HG03135 (cell line): ENCODE data around the gene ITGB8.

Source experiments
- ATAC-seq: cut with Tn5 transposase; IDR thresholded peaks from one replicate; pipeline ENCODE4 v1.9.1; 2021; ENCODE audit warnings: mild to moderate bottlenecking, moderate library complexity; ENCODE audit not compliant: unreplicated experiment

The ITGB8 gene

GRCh38 chr7:20307119-20307518 lies 23.6 kb upstream of the ITGB8 start:
- ATAC-seq, result peak; percentile 84

DNA sequence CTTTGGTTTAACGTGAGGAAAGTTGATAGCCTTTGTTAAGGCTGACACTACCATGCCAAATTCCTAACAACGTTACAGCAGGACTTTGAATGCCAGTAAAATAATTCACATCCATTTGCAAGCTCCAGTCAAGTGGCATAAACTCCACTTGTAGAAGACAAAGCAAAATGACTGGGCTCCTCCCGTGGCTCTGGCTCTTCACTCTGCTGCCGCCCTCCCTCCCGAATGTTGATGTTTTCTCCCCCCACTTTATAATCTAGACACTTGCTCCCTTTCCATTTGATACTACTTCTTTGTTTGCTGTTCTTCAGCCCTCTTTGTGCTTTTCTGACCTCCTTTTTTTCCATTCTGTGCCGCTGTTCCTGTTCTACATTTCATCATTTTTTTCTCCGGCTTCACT lies 22.8 kb upstream of the ITGB8 start:
- no peak for ATAC-seq

- ATAC-seq, result no peak
Measured at GRCh38 chr7:20310301-20310700, 20.4 kb upstream of the ITGB8 start.

DNA sequence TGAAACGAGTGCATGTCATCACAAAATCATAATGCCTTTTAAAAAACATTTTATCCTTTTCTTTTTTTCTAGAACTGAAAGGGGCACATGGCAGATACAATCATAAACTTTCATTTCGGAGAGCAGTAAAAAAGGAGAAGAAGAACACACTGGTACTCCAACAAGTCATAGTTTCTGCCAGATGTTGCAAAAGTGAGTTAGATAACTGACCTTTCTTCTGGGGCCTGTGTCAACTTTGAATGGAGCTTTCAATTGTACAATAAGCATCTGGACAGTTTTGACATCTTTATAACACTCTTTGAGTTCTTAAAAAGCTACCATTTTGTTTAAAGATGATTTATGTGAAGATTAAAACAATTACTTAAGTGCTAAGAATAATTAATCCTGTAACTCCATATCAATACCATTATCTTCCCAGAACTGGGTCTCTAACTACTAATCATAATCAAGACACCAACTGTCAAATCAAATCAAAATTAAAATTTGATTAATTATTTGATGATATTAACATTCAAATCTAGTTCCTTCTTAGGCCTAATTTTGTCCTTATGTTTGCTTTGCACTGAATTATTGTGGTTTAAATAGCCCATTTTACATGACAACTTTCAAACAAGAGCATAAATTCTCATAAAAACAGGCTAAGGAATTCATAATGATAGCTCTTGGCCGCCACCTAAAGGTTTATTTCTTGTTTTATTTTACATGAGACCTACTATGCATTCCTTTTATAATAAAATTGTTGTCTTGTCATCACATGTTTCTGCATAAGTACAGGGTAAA lies 19.5 kb upstream of the ITGB8 start:
- no peak for ATAC-seq

GRCh38 chr7:20311743-20312042 lies 19.0 kb upstream of the ITGB8 start:
- no peak for ATAC-seq

DNA sequence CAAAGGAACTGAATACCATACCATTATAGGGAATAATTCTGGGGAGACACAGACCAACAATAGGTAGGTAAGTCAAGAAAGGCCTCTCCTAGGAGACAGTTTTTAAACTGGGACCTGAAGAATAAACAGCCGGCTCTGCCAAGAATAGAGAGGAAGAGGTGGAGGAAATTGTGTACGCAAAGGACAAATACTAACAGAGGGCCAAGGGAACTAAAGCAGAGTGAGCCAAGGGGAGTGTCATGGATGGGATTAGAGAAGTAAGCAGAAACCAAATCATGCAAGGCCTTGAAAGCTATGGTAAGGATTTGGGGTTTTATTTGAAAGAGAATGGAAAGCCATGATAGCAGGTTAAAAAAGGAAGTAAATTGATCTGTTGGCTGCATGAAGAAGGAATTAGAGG lies 18.1 kb upstream of the ITGB8 start:
- ATAC-seq, result no peak

- ATAC-seq, result no peak
Measured at GRCh38 chr7:20313626-20314025, 17.1 kb upstream of the ITGB8 start.

DNA sequence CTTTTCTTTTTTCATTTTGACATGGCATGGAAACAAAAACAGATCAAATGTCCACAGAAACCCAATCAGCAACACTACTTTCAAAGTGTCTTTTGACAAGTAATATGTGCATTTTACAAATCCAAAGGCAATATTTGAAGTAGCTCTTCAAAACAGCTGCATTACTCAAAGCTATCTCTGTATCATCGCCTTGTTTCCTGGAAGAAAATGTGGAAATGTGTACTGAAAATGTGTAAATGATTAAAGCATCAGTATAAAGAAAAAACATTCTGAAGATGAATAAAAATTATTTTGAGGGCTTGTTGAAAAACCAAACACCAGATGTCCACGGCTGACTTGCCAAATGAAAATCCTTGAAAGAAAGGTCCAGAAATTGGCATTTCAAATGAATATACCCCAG lies 16.5 kb upstream of the ITGB8 start:
- ATAC-seq, result no peak

- ATAC-seq, result no peak
Measured at GRCh38 chr7:20316706-20317105, 14.0 kb upstream of the ITGB8 start.

DNA sequence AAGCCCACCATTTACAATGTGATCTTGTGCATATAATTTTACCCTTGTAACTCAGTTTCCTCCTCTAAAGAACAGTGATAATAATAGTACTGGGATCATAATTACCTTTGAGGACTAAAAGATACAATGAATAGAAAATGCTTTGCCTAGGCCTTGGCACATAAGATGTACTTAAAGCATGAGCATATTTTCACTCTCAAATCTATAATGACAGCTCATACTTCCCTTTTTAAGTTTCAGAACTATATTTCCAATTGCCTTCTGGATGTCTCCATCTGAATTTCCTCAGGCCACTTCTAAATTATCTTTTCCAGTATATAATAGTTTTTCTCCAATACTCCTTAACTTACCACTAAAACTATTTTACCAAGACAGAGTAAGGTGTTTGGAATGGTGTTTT lies 13.3 kb upstream of the ITGB8 start:
- no peak for ATAC-seq

DNA sequence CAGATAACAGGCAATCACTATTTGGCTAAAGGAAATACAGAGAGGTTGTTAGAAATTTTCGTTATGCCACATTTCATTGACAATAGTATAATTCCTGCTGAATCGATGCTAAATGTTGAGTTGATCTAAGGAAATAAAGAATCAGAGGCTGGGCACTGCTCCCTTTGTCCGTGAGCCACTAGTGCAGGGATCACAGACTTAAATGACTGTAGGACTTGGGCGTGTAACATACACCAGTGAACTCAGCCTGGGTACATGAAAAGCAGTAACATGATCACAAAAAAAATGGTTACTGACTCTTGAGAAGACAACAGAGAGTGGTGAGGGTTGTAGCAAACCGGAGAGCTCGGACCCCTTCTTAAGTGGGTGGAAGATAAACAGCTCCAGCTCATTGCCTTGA lies 11.8 kb upstream of the ITGB8 start:
- no peak for ATAC-seq

DNA sequence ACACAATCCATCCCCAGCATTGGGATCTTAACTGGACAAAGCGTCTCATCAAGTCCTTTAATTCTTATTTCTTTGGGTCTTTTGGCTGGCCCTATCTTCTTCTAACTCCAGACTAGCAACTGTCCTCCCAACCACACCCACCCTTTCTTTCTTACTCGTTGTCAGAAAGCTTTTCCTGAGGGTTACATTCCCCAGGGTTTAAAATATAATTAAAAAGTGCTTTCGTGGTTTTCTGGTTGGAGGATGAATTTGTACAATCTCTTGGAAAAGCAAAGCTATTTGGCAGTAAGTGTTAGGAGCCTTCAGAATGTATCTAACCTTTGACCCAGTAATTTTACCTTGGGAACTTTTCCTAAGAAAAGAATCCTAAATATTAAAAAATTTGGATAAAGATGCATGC lies 10.4 kb upstream of the ITGB8 start:
- no peak for ATAC-seq

DNA sequence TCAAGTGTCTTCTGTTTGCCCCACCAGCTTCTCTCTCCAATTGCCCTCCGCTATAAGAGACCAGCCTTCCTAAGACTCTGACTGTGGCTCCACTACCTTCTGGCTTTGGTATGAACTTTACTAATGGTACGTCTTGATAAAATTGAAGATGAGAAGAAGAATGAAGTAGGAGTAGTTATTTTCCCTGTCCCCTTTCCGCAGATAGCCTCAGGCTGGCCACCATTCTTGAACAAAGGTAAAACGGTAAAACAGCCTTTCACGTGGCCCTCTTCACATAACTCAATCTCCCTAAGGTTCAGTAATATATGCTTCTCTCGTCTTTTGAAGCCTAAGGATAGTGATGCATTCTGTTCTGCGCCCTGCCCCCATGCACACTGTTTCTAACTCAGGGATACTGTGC lies 9.9 kb upstream of the ITGB8 start:
- no peak for ATAC-seq

- no peak for ATAC-seq
Measured at GRCh38 chr7:20323595-20323994, 7.1 kb upstream of the ITGB8 start.

- no peak for ATAC-seq
Measured at GRCh38 chr7:20326342-20326741, 4.4 kb upstream of the ITGB8 start.

- ATAC-seq, result no peak
Measured at GRCh38 chr7:20327055-20327454, 3.6 kb upstream of the ITGB8 start.

GRCh38 chr7:20328027-20328426 lies 2.7 kb upstream of the ITGB8 start:
- ATAC-seq, result no peak

GRCh38 chr7:20328692-20329091 lies 2.0 kb upstream of the ITGB8 start:
- no peak for ATAC-seq

DNA sequence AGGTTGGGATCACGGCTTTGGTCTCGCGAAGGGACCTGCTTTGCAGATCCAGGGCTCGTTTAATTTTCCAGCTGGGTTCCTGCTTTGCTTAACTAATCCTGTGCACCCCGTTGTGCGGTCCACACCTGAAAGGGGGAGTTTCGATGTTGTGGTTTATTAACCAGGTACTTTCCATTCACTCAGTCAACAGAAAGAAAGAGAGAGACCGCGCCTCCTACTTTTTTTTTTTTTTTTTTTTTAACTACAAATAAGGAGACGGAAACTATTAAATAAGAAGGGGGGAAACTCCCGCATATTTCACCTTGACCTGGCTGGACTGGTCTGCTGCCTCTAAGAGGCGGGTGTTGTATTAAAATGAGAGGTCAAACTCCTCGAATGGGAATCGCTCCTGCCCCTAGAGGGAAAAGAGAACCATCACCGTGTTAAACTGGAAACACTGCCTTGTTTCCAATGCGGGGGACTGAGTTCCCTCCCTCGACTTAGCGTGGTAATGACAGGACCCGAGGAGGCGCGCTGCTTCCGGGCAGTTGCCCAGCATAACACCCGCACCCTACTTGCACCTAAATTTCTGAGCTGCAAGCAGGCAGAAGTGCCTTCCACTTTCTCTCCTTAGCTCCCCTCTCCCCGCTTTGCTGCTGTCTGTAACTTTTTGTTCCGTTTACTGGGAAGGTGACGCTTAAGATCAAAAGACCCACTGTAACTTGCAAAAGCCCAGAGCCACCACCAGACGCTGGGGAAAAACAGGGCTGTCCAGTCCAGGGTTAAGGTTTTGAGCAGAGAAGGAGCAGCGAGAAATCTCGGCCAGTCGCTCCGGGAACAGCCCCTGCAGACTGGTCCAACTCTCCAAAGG lies 1.1 kb upstream of the ITGB8 start:
- ATAC-seq, result peak; percentile 41

GRCh38 chr7:20330928-20331909 lies 519 bp downstream of the ITGB8 start:
- peak; percentile 31 for ATAC-seq
